DND-41 (cell line): ENCODE measurements around the gene WAS.

ENCODE experiments used
- CTCF ChIP-seq: IDR thresholded peaks from 2 replicates; pipeline ENCODE4 v1.5.1; 2012; ENCODE audit warnings: borderline replicate concordance, low read length, moderate library complexity, mild to moderate bottlenecking; ENCODE audit not compliant: poor library complexity, severe bottlenecking; ENCODE audit errors: extremely low read depth
- EZH2 ChIP-seq: IDR thresholded peaks from 3 replicates; pipeline ENCODE4 v1.6.1; 2012; ENCODE audit warnings: borderline replicate concordance, low read depth, mild to moderate bottlenecking, moderate library complexity, low read length, inconsistent platforms; ENCODE audit not compliant: severe bottlenecking

DNA sequence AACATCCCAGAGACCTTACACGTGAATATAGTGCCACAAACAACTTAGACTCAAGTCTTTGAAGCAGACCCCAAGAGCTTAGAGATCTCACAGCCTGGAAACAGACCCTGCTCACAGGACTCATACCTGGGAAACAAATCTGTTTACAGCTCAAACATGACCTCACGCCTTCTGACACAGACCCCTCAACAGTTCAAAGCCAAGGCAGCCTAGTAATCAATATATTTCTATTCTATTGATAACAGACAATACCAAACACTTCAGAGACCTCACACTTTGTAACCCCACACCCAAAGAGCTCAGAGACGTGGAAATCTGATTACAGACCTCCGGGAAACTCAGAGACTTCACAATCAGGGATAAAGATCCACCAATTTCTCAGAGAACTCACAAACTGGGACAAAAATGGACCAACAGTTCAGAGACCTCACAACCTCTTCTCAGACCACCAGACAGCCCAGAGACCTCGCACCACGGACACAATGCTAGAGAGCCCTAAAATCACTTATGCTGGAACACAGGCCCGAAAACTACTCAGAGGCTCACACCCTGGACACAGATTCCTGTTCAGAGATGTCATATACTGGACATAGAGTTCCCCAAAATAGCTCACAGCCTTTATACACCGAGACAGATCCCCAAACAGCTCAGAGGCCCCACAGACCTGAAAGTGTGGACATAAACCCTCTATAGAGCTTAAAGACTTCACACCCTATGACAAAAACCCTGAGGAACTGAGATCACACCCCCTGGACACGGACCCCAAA lies 27.7 kb downstream of the WAS start:
- TF ChIP-seq CTCF (no peak), EZH2 (no peak)
